ENCODE data around the gene PON3.

The PON3 gene

DNA sequence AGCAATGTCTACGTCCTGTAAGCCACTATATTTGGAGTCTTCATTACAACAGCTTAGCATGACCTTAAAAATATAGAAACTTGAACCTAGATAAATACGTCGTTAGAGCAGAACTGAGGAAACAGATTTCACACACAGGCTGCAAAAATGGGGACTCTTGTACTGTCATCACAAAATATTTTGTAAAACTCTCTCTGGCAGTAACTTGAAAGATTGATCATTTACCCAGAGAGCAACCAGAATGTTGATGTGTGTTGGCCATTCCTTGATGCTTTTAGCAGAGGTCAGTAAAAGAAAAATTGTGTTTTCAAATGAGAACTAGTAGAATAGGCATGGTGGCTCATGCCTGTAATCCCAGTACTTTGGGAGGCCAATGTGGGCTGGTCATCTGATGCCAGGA, 57.3 kb downstream of the PON3 start:
- DNase-seq: no peak

DNA sequence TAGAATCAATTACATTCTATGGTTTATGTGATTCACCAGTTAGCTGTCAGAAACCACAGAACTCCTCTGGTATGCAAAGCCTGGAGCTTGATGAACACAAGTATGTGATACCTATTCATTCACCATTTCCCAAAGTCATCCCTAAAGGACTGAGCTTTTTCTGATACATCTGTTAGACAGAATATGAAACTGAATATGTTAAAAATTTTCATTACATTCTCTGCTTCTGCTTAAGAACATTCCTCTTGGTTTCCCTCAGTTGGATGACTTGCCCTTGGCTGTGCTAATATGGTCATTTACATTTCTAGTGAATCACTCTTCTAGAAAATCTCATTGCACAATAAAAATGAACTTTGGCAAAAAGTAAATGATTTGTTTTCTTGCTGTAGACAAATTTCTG, 61.1 kb downstream of the PON3 start:
- DNase-seq: no peak

DNA sequence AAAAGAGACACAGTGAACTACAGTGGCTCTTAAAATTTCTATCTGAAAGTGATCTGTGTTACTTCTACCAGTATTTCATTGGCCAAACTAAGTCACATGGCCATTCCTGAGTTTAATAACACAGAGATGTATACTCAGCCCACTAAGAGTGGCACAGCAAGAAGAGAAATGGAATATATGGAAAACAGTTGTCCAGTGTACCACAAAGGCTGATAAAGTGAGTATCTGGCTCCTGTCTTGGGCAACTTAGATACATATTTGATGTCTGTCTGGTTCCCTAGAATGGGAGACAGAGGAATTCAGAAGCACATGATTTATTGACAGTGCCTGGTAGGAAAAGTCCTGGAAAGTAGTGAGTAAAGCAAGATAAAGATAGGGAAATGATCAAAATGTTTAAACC, 61.7 kb downstream of the PON3 start:
- DNase-seq: no peak

DNA sequence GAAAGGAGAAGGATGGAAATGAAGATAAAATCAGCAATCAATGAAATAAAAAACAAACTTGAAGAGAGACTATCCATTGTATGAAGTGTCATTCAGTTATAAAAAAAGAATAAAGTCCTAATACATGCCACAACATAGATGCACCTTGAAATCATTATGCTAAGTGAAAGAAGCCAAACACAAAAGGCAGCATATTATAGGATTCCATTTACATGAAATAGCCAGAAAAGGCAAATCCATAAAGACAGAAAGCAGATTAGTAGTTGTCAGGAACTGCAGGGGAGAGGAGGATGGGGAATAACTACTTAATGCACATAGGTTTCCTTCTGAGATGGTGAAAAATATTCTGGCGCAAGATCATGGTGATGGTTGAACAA, 65.2 kb downstream of the PON3 start:
- no peak for DNase-seq

DNA sequence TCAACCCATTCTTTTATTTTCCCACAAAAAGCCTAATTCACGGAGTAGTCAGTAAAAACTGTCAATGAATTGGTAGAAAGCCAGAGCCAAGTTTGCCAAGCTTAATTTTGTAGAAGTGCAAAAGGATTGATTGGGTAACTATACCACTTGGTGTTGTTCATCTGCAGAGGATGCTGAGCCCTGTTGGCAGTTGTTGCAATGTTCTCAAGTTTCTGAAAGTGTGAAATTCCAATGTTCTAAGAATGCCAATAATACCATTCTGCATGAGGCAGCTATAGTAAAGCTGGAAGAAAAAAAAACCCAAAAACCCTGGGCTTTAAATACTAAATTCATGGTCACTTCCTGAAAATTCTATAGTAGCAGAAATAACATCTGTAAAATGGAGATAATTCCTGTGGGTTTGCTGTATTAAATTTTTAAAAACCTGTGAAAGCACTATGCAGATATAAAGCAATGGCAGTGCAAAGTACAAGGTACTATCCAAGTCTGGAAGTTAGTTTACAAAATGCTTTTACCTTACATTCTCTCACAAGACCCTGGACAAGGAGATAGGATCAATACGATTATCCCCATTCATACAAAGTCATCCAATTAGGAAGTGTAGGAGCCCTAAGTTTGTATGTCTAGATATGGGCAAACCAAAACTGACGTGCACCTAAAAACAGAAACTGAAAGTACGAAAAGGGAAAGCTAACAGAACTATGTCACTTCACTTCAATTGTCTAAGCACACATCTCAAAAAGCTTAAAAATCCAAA, 65.8 kb downstream of the PON3 start:
- DNase-seq: no peak

DNA sequence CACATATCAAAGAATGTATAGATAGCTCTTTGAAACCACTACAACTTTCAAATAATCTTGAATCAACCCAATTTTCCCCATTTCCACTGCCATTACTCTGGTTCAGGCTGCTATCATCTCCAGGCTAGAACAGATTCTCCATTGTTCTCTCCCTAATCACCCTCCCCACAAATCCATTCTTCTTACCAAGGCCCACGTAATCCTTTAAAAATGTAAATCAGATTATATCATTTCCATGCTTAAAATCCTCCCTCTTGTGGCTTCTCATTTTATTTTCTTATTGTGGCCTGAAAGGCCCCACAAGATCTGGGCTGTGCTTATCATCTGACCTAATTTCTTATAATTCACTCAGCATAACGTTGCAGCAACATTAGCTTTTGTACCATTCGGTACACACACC, 68.8 kb downstream of the PON3 start:
- DNase-seq: no peak

DNA sequence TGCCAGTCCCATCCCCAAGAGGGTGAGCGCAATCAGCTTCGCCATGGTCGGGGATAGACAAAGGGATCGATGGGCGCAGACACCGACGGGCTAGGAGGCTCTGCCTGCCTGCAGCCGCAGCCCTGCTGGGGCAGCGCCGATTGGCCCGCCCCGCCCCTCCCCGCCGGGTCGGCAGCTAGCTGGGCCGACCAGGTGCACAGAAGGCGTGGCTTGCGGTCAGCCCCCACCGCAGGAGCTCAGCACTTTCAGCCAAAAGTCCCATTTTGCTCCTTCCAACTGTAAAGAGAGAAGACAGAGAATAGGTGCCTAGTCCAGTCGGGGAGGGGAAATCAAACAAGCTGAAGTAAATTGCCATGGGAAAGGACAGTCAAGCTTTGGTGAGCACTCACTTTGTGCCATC, 71.7 kb downstream of the PON3 start, which contains the start of gene PON1:
Gene PON1, minus strand, starts transcription at position 102 of the 400 bp plus-strand sequence. Its CDS starts 57 bp downstream, at position 45.
- DNase-seq: no peak

DNA sequence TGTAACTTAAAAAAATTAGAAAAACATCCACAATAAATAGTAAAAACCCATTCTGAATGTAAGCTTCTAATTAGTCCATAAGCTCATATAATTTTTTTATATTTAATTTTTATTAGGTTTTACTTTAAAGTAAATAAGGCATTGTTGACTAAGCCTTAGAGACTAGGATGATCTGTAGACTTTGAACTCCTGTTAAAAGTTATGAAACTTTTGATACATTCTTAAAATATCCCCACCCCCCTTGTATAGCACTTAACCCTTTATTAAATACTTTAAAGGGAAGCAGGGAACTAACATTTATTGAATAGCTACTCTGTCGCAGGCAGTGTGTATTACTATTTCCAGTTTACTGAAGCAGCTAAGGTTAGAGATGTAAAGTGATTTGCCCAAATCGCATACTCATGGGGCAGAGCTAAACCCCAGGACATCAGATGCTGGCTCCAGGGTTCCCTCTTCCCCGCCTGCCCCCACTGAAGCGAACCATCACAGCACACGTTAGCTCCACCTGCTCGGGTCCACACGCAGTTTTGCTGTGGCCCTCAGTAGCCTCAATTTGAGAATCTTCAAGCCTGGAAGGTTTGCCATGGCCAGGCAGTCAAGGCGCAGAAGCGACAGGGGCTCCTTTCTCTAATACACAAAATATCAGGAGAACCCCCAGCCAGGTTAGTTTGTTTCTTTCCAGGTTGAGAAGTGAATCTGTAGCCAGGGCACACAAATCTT, 72.6 kb downstream of the PON3 start:
- DNase-seq: no peak

DNA sequence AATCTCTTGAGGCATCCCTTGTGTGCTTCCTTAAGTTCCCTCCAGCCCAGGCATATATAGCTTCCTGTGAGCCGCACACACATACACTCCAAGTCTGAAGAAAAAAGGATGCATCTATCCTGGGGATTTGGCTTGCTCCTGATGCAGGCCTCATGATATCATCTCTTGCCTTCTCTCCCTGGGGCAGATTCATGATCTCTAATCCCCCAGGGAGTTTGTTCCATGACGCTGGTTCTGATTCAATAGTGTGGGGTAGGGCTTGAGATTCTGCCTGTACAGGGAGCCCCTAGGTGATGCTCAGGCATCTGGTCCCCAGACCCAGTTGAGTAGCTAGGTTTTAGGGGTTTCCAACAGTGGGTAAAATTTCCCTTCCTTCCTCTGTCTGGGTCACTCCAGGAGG, 73.3 kb downstream of the PON3 start:
- DNase-seq: no peak

DNA sequence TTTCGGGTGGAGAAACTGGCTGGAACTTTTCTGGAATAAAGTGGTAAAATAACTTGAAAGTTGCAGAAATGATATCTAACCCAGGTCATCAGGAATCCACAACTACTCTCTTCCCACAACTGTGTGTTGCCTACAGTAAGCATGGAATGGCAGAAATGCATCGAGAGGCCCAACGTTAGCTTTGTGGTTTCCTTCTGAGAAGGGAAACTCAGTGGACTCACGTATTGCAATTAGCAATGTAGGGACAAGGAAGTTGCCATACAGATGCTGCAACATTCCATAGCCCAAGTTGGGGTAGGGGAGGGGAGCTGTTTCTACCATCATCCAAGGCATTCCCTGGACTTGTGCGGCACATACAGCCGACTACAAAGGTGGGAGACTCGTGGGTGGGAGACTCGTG, 73.8 kb downstream of the PON3 start:
- DNase-seq: no peak

DNA sequence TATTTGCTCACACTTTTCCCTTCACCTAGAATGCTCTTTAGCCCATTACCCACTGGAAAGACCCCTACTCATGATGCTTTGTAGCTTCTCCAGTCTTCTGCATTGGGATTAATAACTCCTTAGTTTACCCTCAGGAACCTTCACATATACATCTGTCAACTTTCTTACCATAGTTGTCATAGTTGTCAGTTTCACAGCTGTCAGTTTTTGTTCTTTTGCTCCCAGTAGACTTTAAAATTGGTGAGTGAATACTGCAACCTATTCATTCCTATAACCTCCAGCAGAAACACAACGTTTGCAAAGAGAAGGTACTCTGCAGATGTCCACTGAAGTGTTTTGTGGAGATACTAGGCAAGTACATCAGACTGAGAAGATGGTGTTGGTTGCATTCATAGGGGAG, 74.5 kb downstream of the PON3 start:
- no peak for DNase-seq

DNA sequence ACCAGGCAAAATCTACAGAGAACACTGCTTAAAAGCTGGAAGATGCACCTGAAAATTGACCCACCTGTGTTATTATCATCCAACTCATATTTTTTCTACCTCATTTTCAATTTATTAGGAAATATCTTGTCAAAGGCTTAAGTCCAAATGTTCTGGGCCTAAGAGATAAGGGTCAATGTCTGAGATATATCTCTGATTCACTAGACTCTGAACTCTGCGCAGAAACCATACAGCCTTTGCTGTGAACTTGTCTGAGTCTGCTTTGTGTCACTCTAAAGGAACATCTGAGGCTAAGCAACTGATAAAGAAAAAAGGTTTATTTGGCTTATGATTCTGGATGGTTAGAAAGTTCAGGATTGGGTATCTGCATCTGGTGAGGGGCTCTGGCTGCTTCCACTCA, 75.5 kb downstream of the PON3 start:
- DNase-seq: no peak

DNA sequence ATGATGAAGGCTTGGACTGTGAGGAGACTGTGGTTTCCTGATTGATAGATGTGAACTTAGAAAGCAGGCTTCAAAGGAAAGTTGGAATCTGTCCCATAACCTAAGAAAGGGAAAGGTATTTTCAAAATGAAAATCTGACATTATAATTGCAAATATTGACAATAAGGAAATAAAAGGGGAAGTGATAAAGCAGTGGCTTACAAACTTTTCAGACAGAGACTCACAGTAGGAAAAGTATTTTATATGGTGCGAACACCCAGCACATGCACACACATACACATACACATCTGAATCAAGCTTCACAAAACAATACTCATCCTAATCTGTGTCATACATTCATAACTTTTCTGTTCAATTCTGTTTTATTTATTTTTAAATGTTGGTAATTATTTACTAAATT, 76.6 kb downstream of the PON3 start:
- no peak for DNase-seq

DNA sequence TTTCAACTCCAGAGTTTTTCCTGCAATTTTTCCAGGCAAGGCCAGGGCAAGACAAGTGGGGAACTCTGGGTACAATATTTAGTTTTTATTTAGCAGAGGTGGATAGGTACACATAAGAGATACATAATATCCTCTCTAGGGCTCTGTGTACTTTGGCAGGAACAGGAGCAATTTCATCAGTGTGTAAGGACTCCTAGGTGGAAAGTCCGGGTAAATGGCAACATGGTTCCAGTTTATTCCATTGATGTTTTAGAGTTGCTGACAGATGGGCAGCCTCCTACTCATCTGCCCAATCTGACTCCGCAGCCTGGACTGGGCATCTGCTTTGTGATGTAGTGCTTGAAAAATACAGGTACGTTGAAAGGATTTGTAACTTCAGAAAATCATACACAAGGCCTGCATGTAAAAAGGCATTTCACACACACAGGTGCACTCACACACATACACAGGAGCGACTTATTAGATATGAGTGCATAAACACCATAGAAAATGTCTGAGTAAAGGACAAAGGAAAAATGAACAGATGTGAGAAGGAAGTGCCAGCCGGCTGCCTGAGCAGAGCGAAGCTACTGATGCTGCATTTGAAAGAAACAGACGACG, 77.6 kb downstream of the PON3 start:
- DNase-seq: no peak

DNA sequence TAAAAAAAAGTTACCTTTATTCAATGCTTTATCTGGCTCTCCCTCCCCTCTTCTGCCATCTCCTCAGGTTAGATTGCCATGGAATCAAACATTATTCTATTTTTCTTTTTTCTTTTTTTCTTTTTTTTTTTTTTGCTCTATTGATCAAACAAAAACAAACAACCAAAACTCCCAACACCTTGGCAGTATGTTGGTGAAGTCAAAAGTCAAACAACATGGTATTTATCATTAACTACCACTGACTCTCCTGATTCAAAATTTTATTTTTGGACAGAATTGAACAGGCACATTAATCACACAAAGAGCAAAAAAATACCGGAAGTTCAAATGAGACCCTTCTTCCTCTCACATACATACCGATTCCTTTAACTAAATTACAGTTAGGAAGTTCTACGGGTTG, 78.2 kb downstream of the PON3 start:
- no peak for DNase-seq

DNA sequence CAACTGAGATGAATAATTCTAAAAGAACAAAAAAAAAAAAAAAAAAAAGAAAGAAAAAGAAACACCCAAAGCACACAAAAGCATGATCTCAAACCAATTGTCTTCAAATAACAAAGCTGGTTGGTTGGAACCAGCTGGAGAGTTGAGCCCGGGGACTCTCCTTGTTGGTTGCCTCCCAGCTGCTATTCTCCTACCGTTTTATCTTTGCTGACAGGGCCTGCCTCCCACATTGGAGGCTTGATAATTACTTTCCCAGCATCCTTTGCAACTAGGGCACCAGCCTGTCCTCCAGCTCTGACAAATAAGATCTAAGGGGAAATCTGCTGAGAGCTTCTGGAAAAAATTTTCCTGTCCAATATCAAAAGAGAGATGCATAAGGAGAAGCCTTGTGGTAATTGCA, 78.6 kb downstream of the PON3 start:
- DNase-seq: no peak

DNA sequence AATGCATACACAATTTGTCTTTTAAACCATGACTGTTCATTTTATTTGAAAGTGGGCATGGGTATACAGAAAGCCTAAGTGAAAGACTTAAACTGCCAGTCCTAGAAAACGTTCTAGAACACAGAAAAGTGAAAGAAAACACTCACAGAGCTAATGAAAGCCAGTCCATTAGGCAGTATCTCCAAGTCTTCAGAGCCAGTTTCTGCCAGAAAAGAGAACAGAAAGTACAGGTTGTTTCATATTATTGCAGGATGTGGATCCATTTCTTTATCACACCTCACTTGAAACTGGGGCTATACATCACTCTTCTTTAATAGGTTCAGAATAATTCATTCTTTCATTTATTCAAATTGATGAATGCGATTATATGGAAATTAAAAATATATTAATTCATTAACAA, 79.6 kb downstream of the PON3 start:
- no peak for DNase-seq

DNA sequence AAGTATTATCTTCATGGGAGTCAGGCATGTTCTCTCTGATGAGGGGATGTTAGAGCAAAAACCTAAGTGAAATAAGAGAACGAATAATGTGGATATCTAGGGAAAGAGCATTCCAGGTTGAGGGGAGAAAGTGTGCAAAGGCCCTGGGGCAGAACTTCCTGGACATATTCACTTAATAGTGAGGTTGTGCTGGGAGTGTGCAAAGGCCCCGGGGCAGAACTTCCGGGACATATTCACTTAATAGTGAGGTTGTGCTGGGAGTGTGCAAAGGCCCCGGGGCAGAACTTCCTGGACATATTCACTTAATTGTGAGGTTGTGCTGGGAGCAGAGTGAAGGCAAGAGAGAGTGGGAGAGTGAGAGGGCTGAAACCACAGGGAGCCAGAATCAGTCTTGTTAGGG, 83.6 kb downstream of the PON3 start:
- no peak for DNase-seq

DNA sequence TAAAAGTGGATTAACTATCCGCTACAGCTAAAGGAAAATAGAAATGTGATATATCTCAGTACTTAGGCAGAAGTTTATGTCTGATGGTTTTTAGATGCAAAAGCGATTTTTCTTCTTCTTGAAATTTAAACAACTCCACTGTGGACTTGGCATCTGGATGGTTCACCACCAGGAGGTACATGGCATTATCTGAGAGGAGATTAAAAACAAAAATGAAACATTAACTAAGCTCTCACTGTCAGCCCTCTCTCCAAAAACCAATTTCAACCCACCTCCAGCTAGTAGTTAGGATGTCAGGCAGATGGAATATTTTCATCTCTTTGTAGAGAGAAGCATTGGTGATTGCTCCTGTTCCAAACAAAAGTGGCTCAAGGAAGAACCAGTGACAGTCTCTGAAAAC, 84.8 kb downstream of the PON3 start:
- no peak for DNase-seq

DNA sequence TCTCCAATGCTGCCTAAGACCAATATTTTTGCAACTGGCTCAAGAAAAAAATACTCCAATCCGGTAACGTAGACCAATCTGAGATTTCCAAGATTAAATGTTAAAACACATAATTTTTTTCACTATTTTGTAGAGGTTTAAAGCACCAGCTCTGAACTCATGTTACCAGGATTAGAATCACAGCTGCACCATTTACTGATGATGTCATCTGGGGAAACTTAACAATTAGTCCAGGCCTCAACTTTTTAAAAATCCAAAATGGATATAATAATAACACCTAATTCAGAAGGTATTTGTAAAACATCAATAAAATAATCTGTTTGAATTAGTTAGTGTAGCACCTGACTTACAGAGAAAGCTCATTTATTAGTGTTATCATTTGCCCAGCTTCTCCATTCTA, 86.2 kb downstream of the PON3 start:
- DNase-seq: no peak
